GM19397 (cell line): ENCODE data around the gene SUPT4H1.

Experiments used
- ATAC-seq: cut with Tn5 transposase; IDR thresholded peaks from one replicate; pipeline ENCODE4 v1.9.1; 2021; ENCODE audit warnings: mild to moderate bottlenecking, moderate library complexity; ENCODE audit not compliant: unreplicated experiment

SUPT4H1 gene

GRCh38 chr17:58381124-58382035, 29.4 kb upstream of the SUPT4H1 start:
- ATAC-seq, result no peak

DNA sequence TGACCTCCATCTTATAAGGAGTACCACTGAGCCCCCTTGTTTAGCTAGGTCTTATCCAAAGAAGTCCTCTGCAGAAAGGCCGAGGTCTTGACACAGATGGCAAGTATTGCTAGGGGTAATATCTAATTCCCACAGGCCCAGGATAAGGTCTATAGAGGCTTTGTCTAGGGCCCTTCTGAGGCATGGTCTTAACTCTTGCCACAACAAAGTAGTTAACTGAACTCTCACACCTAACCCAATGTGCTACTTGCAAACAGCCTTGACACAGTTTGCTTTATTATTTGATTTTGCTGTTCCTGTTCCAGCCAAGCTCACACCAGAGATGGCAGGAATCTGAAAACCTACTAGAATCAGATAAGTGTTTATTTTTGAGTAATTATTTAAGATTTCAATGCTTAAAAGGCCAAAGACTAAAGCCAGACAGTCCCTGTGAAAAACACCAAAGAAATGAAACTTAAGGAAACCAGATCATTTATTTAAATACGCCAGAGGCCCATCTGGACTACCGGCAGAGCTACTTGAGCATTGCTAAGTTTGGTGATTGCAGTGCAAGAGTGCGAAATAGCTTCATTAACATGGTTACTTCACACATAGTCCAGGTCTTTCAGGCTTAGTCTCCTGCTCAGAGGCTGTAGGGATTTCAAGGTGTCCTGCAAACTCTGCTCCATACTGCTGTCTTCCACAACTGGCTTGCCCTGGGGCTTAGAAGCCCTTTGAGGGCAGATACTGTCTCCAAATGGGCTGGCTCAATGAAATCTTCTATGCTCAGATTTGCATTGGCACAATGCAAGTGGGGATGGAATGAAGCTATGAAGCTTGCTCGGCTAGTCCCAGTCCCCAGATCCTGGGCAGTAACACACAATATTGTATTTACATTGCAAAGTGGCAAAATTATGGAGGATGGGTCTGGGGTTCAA, 28.5 kb upstream of the SUPT4H1 start:
- ATAC-seq, result no peak

GRCh38 chr17:58379511-58379824, 27.5 kb upstream of the SUPT4H1 start:
- ATAC-seq, result no peak

DNA sequence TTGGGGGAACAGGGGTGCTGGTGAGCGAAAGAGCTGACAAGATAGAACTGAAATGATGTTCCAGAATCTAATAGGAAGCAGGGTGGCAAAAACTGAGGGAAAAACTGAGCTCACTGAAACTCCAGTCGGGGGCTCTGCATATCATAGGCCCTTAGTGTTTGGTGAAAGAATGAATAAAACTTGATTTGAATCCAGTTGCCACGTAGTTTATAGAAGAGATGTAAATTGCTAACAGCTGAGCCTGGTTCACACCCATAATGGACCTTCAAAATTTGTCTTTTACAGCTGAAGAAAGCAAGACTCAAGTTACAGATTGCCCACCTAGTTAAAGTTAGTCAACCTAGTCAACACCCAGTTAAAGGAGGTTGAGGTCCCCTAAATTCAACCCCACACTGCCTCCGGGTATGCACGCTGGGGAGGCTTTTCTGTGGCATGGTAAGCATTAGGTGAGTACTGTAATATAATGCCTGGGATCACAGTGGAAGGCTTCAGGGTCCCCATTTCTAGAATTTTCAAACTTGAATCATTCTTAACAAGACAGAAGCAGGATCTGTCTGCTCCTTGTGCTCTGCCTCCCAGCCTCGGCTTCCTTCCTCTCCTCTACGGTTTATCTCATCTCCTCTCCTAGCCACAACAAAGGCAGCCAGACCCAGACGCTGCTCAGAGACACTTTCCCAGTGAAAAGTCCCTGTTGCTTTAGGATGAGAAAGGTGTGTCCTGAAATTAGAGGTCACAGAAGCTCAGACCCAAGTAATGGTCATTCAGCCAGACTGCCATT, 26.9 kb upstream of the SUPT4H1 start:
- ATAC-seq, result no peak

- no peak for ATAC-seq
Measured at GRCh38 chr17:58377661-58378060, 25.7 kb upstream of the SUPT4H1 start.

DNA sequence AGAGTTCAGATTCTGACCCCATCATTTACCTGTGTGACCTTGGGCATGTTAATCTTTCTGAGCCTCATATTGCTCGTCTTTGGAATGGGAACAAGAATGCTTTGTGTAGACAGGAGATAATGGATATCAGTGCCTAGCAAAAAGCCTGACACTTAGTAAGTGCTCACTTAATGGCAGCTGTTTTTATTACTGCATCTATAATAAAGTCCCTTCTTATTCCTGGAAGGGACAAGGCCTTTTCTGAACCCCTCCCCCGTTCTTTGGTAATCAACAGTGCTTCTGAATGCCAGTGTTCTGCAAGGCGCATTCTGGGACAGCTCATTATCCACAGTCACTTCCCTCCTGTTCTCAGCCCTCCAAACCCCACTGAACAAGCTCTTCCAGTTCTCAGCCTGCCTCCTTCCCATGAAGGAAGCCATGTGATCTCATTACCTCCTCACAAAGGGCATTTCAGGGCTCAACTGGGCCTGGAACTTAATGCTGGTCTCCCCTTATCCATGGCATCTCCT, 25.1 kb upstream of the SUPT4H1 start:
- no peak for ATAC-seq

GRCh38 chr17:58376472-58377000, 24.5 kb upstream of the SUPT4H1 start:
- ATAC-seq, result no peak

DNA sequence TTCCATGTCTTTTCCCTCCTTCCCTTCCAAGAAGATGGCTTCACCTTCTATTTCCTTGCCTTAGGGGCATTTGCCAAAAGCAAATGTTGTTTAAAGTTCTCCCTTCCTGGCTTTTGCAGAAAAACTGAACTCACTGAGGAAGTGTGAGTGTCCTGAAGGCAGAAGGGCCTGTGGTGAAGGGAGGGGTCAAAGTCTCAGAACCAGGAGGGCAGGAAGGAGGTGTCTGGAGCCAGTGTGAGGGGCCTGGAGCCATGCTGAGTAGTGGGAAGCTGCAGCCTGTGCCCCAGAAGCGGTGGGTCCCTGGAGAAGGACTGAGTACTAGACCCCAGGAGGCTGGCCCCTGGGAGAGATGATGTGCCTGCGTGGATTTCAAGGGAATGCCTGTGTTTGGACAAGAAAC, 23.8 kb upstream of the SUPT4H1 start:
- ATAC-seq, result no peak

DNA sequence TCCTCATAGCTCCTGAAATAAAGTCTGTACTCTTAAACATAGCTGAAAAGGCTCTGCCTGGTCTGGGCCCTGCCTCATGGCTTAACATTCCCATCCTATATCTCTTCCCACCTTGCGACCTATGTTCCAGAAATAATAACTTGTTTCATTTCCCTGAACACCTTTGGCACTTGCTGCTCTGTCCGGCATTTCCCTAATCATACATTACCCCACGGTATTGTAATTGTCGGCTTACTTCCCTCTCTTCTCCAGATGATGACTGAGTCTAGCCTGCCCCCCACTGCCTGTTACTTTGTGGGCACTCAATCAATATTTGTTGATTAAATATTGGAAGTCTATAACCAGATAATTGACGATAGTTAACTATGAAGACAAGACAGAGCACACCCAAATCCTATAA, 23.3 kb upstream of the SUPT4H1 start:
- ATAC-seq, result no peak

GRCh38 chr17:58373923-58374322, 21.9 kb upstream of the SUPT4H1 start:
- no peak for ATAC-seq

DNA sequence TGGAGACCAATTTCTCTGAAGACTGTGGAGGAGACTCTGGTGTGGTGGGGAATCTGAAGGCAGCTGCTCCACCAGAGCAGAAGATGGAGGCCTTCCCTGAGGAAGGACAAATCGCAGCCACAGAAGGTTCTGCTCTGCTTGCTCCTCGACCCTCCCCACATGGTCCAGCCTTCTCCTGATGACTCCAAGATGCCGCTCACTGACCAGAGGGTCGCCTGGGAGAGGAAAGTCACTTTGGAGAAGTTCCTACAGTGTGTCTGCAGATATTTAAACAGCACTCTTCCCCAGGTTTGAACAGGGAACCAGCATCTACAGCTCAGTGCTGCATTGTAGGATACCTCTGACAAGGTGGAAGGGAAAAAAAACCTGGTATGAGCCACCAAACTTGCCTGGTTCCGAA, 21.0 kb upstream of the SUPT4H1 start:
- ATAC-seq, result no peak

- no peak for ATAC-seq
Measured at GRCh38 chr17:58371300-58371950, 19.4 kb upstream of the SUPT4H1 start.

GRCh38 chr17:58370716-58371115, 18.7 kb upstream of the SUPT4H1 start:
- ATAC-seq, result no peak

GRCh38 chr17:58370309-58370708, 18.3 kb upstream of the SUPT4H1 start:
- ATAC-seq, result no peak

DNA sequence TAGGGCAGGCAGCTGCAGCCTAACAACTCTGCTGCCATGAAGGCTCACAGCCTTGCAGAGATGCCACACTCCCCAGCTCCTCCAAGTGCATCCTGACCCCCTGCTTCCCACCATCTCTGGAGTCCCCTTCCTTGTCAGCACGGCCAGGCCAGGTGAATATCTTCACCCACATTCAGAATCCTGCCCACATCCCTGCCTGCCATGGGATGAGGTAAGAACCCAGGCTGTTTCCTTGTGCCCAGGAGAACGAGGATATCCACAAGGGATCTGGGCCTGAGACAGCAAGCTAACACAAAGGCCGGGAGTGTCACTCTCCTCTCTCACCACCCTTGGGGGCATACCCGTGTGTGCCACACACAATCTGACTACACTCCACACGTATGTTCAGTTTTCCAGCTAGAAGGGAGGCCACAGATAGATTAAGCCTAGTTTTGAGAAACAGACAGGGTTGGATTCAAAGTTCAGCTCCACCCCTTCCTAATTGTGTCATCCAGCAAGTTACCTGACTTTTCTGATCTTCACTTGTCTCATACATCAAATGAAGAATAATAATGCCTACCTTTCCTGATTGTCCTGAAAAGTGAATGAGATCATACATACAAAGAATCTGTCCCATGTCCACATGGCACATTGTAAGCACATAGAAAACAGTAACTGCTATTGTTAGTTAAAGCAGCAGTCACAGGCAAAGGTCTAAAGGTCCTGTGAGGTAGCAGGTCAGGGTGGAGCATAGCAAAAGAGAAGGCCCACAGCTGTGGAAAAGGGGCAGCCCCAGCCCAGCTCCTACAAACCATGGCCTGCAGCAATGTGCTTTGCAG, 17.4 kb upstream of the SUPT4H1 start:
- ATAC-seq, result no peak

GRCh38 chr17:58368860-58369213, 16.8 kb upstream of the SUPT4H1 start:
- ATAC-seq, result no peak

GRCh38 chr17:58367461-58367860, 15.5 kb upstream of the SUPT4H1 start:
- ATAC-seq, result no peak

DNA sequence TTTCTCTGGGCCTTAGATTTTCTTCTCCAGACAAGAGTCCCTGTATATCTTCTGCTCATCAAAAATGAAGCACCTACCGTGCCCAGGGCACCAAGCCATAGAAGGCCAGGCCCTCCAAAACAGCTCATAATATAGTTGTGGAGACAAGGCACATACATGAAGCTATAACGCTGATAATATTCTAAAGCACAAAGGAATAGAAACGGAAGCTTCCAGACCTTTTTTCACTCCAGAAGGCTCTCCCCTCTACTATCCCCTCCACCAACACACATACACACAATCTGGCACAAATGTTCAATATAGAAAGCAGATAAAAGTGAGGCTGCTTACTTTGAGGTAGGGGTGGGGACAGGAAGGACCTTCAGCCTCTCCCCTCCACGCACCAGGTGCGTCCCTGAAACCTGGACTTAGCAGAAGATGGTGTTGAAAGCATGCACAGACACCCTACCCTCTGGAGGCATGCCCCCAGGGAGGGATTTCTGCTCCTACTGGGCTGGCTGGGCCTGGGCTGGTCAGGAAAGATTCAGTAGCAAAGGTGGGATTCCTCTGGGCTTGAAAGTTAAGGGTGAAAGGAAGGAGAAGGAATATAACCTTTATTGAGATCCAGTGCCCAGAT, 14.1 kb upstream of the SUPT4H1 start:
- ATAC-seq, result no peak
